Spleen (tissue), 11 donors: ENCODE results near the gene PARN. TPM values are rescaled to one million over a fixed set of nuclear protein-coding genes. Genes with fewer than 3 reads are reported as not detected.
A peak's percentile ranks its signal among the peaks of the same experiment; 100 is the strongest.
"Not testable (repeated sequence)": the region's sequence is repeated elsewhere in the genome, so short reads cannot be mapped to it uniquely, and the experiment has no call there.

Experiments
- DNase-seq: peaks from one replicate; pipeline ENCODE4 v3.0.0-alpha.2; 2020
- H3K27ac ChIP-seq, 8 donors: fragments of 200-600 bp; sonication (generic) in 7 of 8; 1 replicate in 4 of 8; 2 replicates in 4 of 8; pipeline versions ENCODE4 v1.5.0 to v1.8.0; 2016 to 2021; ENCODE audit warnings: inconsistent platforms in 4 of 8, mild to moderate bottlenecking in 4 of 8, moderate library complexity in 1 of 8
- H3K27me3 ChIP-seq, 7 donors: fragments of 200-600 bp; sonication (generic) in 6 of 7; replicated peaks in 1 of 7; 1 replicate in 4 of 7; 2 replicates in 3 of 7; pipeline versions ENCODE4 v1.5.0 to v1.8.0; 2016 to 2021; ENCODE audit warnings: inconsistent platforms in 3 of 7, mild to moderate bottlenecking in 1 of 7
- H3K36me3 ChIP-seq, 6 donors: fragments of 200-600 bp; sonication (generic) in 5 of 6; 1 replicate in 4 of 6; 2 replicates in 2 of 6; pipeline versions ENCODE4 v1.5.0 to v1.8.0; 2016 to 2021; ENCODE audit warnings: inconsistent platforms in 2 of 6
- H3K4me1 ChIP-seq, 6 donors: fragments of 200-600 bp; sonication (generic) in 5 of 6; 1 replicate in 3 of 6; 2 replicates in 3 of 6; pipeline versions ENCODE4 v1.5.0 to v1.8.0; 2016 to 2021; ENCODE audit warnings: inconsistent platforms in 3 of 6
- H3K4me3 ChIP-seq, 8 donors: fragments of 200-600 bp; sonication (generic) in 7 of 8; 1 replicate in 4 of 8; 2 replicates in 4 of 8; pipeline versions ENCODE4 v1.5.0 to v1.8.0; 2016 to 2021; ENCODE audit warnings: inconsistent platforms in 4 of 8, mild to moderate bottlenecking in 4 of 8, moderate library complexity in 2 of 8
- H3K9me3 ChIP-seq, 8 donors: fragments of 200-600 bp; sonication (generic) in 7 of 8; 1 replicate in 4 of 8; 2 replicates in 4 of 8; pipeline versions ENCODE4 v1.5.0 to v1.8.0; 2016 to 2021; ENCODE audit warnings: inconsistent platforms in 4 of 8
- CTCF ChIP-seq, 11 experiments: fragments of 200-600 bp in 7 of 11; fragments of 450-650 bp in 4 of 11; sonication (generic) in 4 of 11; IDR thresholded peaks in 8 of 11; conservative IDR thresholded peaks in 3 of 11; 1 replicate in 7 of 11; 2 replicates in 4 of 11; pipeline versions ENCODE4 v1.4.0 to v1.8.0; 2016 to 2021; ENCODE audit warnings: antibody characterized with exemption in 11 of 11, inconsistent platforms in 4 of 11, mild to moderate bottlenecking in 1 of 11
- POLR2A ChIP-seq, 3 donors: fragments of 450-650 bp; IDR thresholded peaks; one replicate each; pipeline ENCODE4 v1.5.1; 2017; ENCODE audit warnings: antibody characterized with exemption in 3 of 3, mild to moderate bottlenecking in 1 of 3
- POLR2AphosphoS5 ChIP-seq, 3 donors: sonication (generic); formaldehyde crosslinking; IDR thresholded peaks; one replicate each; pipeline ENCODE4 v1.5.1; 2017; ENCODE audit warnings: antibody characterized with exemption in 3 of 3
- WGBS, 5 donors: extraction: QIAGEN DNeasy Blood & Tissue Kit in 3 of 5; methylation state at CpG; one replicate each; pipeline versions ENCODE4 v1.1.5 to v1.1.7; 2013 to 2018; 5-methylcytosine and 5-hydroxymethylcytosine counted together
- intact Hi-C: fragments of 100-400 bp; cut with DNase I; formaldehyde crosslinking; loops from one replicate; pipeline ENCODE4 v1.15.0; 2023; ENCODE audit warnings: low total_unique reads
- polyA plus RNA-seq, 3 donors: library from polyadenylated mRNA; stranded (reverse); fragments of 200-250 nt; gene quantifications; one replicate each; pipeline ENCODE4 v1.2.1, GENCODE V29; 2013
- total RNA-seq, 7 donors: library from RNA; depleted of rRNA in 3 of 7; stranded (reverse); fragments of >200 nt in 3 of 7; fragmentation: NEBNext Ultra II Directional in 4 of 7; extraction: Animal tissue kit (Norgen Biotek cat#: 25700) in 4 of 7; gene quantifications; one replicate each; pipeline versions ENCODE4 v1.1.0 to v1.2.1, GENCODE V29; 2016 to 2021
- donor health status: healthy with polysubstance abuse.
- donor health status: DM: no; HTN: no; CAD: no; lungs with moderate emphysema.
- donor health status: DM: no; HTN: no; CAD: no.
- donor health status: Bipolar disorder and iron deficiency.
- donor health status: healthy.
- donor health status: DM: no; HTN: no; CAD: no.
- donor health status: DM: yes; HTN: yes; CAD: no.

The PARN gene
- total and polyA plus RNA-seq, 10 donors, result 10.3 to 49.0 (median 35.6) TPM

GRCh38 chr16:14649816-14650215 is 19.8 kb upstream of the PARN start:
- H3K36me3 ChIP-seq, result peaks cover 3 to 100% (median 93%) of the 10 kb centered on the region in 6 donors
- TF ChIP-seq POLR2AphosphoS5 (IDR thresholded peaks at IDR 0.05), result no peak
- no peak for TF ChIP-seq CTCF (IDR thresholded peaks at IDR 0.05 in 8 of 11, conservative IDR thresholded peaks at IDR 0.05 in 3 of 11)
- no peak for TF ChIP-seq POLR2A (IDR thresholded peaks at IDR 0.05)
- H3K9me3 ChIP-seq, result no peaks in the 10 kb centered on the region
- H3K4me3 ChIP-seq, result no peak overlapping the region
- 93 to 98% (median 96%) methylated on average over 10 of the region's 10 CpGs for WGBS, 5 donors
- H3K27ac ChIP-seq, result no peak overlapping the region
- H3K27me3 ChIP-seq, result no peaks in the 10 kb centered on the region
- peaks cover 0 to 9% (median 0%) of the 10 kb centered on the region in 6 donors for H3K4me1 ChIP-seq
- DNase-seq, result no peak
- intact Hi-C loops, result no loop called here

GRCh38 chr16:14641926-14642325 is 11.9 kb upstream of the PARN start:
- DNase-seq, result no peak
- intact Hi-C loops, result no loop called here
- peaks cover 0 to 86% (median 48%) of the 10 kb centered on the region in 6 donors for H3K36me3 ChIP-seq
- H3K9me3 ChIP-seq, result no peaks in the 10 kb centered on the region
- TF ChIP-seq POLR2A (IDR thresholded peaks at IDR 0.05) (no peak), POLR2AphosphoS5 (IDR thresholded peaks at IDR 0.05) (no peak), CTCF (IDR thresholded peaks at IDR 0.05 in 8 of 11, conservative IDR thresholded peaks at IDR 0.05 in 3 of 11) (no peak)
- WGBS, 5 donors, result 81 to 94% (median 86%) methylated on average over 7 of the region's 7 CpGs
- no peaks in the 10 kb centered on the region for H3K27me3 ChIP-seq
- H3K4me1 ChIP-seq, result peaks cover 0 to 72% (median 20%) of the 10 kb centered on the region in 6 donors
- no peak overlapping the region for H3K27ac ChIP-seq
- H3K4me3 ChIP-seq, result no peak overlapping the region

- Histone ChIP-seq H3K27me3 (no peaks in the 10 kb centered on the region), H3K9me3 (no peaks in the 10 kb centered on the region), H3K4me3 (no peak overlapping the region), H3K36me3 (peaks cover 0 to 83% (median 40%) of the 10 kb centered on the region in 6 donors), H3K27ac (no peak overlapping the region), H3K4me1 (peaks cover 0 to 80% (median 25%) of the 10 kb centered on the region in 6 donors)
- no peak for DNase-seq
- 95 to 96% (median 95%) methylated on average over 8 of the region's 8 CpGs for WGBS, 5 donors
- intact Hi-C loops, result no loop called here
- TF ChIP-seq CTCF (IDR thresholded peaks at IDR 0.05 in 8 of 11, conservative IDR thresholded peaks at IDR 0.05 in 3 of 11) (no peak), POLR2A (IDR thresholded peaks at IDR 0.05) (no peak), POLR2AphosphoS5 (IDR thresholded peaks at IDR 0.05) (no peak)
These were observed 11.1 kb upstream of the PARN start for GRCh38 chr16:14641206-14641605.

DNA sequence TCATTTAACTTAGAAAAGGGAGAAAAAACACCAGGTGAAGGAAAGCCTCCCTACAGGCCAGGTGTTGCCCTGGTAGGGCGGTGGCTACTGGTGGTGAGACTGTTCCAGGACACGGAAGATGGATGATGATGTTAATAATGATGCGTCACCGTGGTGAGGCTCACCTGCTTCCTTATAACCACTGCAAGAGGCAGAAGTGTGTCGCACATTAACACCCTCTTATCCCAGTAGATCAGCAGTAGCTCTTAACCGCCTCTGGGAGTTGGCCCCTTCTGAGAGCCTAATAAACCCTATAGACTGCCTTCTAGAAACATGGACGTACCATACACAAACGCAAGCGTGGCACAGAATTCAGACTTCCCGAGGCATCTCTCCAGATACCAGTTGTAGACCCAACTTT is 10.5 kb upstream of the PARN start:
- intact Hi-C loops, result no loop called here
- H3K9me3 ChIP-seq, result no peaks in the 10 kb centered on the region
- no peaks in the 10 kb centered on the region for H3K27me3 ChIP-seq
- DNase-seq, result no peak
- H3K4me3 ChIP-seq, result no peak overlapping the region
- H3K27ac ChIP-seq, result no peak overlapping the region
- no peak for TF ChIP-seq POLR2A (IDR thresholded peaks at IDR 0.05)
- H3K36me3 ChIP-seq, result peaks cover 0 to 76% (median 34%) of the 10 kb centered on the region in 6 donors
- 84 to 92% (median 88%) methylated on average over 10 of the region's 10 CpGs for WGBS, 5 donors
- H3K4me1 ChIP-seq, result peaks cover 0 to 83% (median 31%) of the 10 kb centered on the region in 6 donors

DNA sequence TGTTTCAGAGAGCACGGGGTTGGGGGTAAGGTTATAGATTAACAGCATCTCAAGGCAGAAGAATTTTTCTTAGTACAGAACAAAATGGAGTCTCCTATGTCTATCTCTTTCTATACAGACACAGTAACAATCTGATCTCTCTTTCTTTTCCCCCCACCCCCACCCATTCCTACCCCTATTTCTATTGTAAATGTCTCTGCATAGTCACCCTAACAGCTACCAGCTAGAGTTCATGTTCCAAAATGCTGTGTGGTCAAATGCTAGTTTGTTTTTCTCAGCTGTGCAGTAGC is 6.8 kb upstream of the PARN start:
- H3K9me3 ChIP-seq, H3K4me3 ChIP-seq, DNase-seq, H3K27me3 ChIP-seq, H3K27ac ChIP-seq, intact Hi-C loops: not testable (repeated sequence)
- Histone ChIP-seq H3K4me1 (peaks cover 10 to 91% (median 59%) of the 10 kb centered on the region in 6 donors), H3K36me3 (peaks cover 0 to 49% (median 17%) of the 10 kb centered on the region in 6 donors)
- 60 to 90% (median 73%) methylated on average over 1 of the region's 1 CpG for WGBS, 5 donors

GRCh38 chr16:14636179-14636950 is 6.3 kb upstream of the PARN start:
- DNase-seq, H3K4me3 ChIP-seq, H3K27me3 ChIP-seq, intact Hi-C loops, H3K9me3 ChIP-seq: not testable (repeated sequence)
- Histone ChIP-seq H3K4me1 (peaks cover 12 to 91% (median 62%) of the 10 kb centered on the region in 6 donors), H3K36me3 (peaks cover 0 to 44% (median 17%) of the 10 kb centered on the region in 6 donors), H3K27ac (peak overlapping the region in 1 of 8 donors; percentile 31)
- WGBS, 5 donors, result 78 to 83% (median 78%) methylated on average over 17 of the region's 17 CpGs
